Mesenchymal stem cell (in vitro differentiated cells and primary cell): ENCODE measurements around the gene NDUFS4.
"Not testable (repeated sequence)": the region's sequence is repeated elsewhere in the genome, so short reads cannot be mapped to it uniquely, and the experiment has no call there.

Experiments
- DNase-seq: peaks from one replicate; pipeline ENCODE4 v3.0.0-alpha.2; 2013
- H2AFZ ChIP-seq: one replicate; pipeline ENCODE4 v1.6.1; 2013; ENCODE audit warnings: low read depth, mild to moderate bottlenecking, control low read depth, inconsistent platforms, low read length, moderate library complexity
- H2AK5ac ChIP-seq: 2 replicates; pipeline ENCODE4 v1.6.1; 2013; ENCODE audit warnings: low read length, moderate library complexity, mild to moderate bottlenecking, inconsistent platforms; ENCODE audit not compliant: severe bottlenecking
- H2BK120ac ChIP-seq: one replicate; pipeline ENCODE4 v1.6.1; 2013; ENCODE audit warnings: low read depth, mild to moderate bottlenecking, inconsistent platforms, low read length, moderate library complexity
- H2BK12ac ChIP-seq, 2 experiments: one replicate each; pipeline ENCODE4 v1.6.1; 2013; ENCODE audit warnings: inconsistent platforms in 2 of 2, low read length in 2 of 2, mild to moderate bottlenecking in 2 of 2, moderate library complexity in 2 of 2, control low read depth in 1 of 2
- H2BK15ac ChIP-seq: one replicate; pipeline ENCODE4 v1.6.1; 2013; ENCODE audit warnings: mild to moderate bottlenecking, low read depth, inconsistent platforms; ENCODE audit not compliant: poor library complexity, severe bottlenecking
- H2BK5ac ChIP-seq: 2 replicates; pipeline ENCODE4 v1.6.1; 2013; ENCODE audit warnings: low read depth, mild to moderate bottlenecking, low read length, control low read depth, inconsistent platforms; ENCODE audit not compliant: poor library complexity, severe bottlenecking
- H3K14ac ChIP-seq, 2 experiments: one replicate each; pipeline ENCODE4 v1.6.1; 2013; ENCODE audit warnings: inconsistent platforms in 2 of 2, low read length in 2 of 2, control low read depth in 1 of 2, mild to moderate bottlenecking in 1 of 2, moderate library complexity in 1 of 2
- H3K18ac ChIP-seq, 2 experiments: one replicate each; pipeline ENCODE4 v1.6.1; 2013; ENCODE audit warnings: inconsistent platforms in 2 of 2, low read length in 2 of 2, control low read depth in 1 of 2, low read depth in 1 of 2, mild to moderate bottlenecking in 1 of 2
- H3K23ac ChIP-seq, 2 experiments: one replicate each; pipeline ENCODE4 v1.6.1; 2013; ENCODE audit warnings: inconsistent platforms in 2 of 2, low read length in 2 of 2, mild to moderate bottlenecking in 2 of 2, moderate library complexity in 2 of 2, control low read depth in 1 of 2
- H3K27ac ChIP-seq: 2 replicates; pipeline ENCODE4 v1.5.1; 2013; ENCODE audit warnings: mild to moderate bottlenecking, moderate library complexity, low read length, control low read depth, inconsistent platforms; ENCODE audit not compliant: poor library complexity, severe bottlenecking
- H3K27me3 ChIP-seq, 2 experiments: 2 replicates each; pipeline versions ENCODE4 v1.6.1 to v1.7.0; 2013; ENCODE audit warnings: low read length in 2 of 2, mild to moderate bottlenecking in 2 of 2, moderate library complexity in 2 of 2, control low read depth in 1 of 2, inconsistent platforms in 1 of 2; ENCODE audit not compliant: control insufficient read depth in 1 of 2, insufficient read depth in 1 of 2
- H3K36me3 ChIP-seq, 2 experiments: 2 replicates each; pipeline versions ENCODE4 v1.6.1 to v1.7.0; 2013; ENCODE audit warnings: low read length in 2 of 2, control low read depth in 1 of 2, inconsistent platforms in 1 of 2, low read depth in 1 of 2, mild to moderate bottlenecking in 1 of 2; ENCODE audit not compliant: insufficient read depth in 2 of 2, control insufficient read depth in 1 of 2
- H3K4ac ChIP-seq, 2 experiments: one replicate each; pipeline ENCODE4 v1.6.1; 2013; ENCODE audit warnings: inconsistent platforms in 2 of 2, low read length in 2 of 2, mild to moderate bottlenecking in 2 of 2, moderate library complexity in 2 of 2, control low read depth in 1 of 2, low read depth in 1 of 2
- H3K4me1 ChIP-seq: 2 replicates; pipeline ENCODE4 v1.6.1; 2013; ENCODE audit warnings: low read depth, low read length, control low read depth; ENCODE audit not compliant: control insufficient read depth, insufficient read depth
- H3K4me2 ChIP-seq: 2 replicates; pipeline ENCODE4 v1.6.1; 2013; ENCODE audit warnings: low read length, mild to moderate bottlenecking, inconsistent platforms; ENCODE audit not compliant: poor library complexity, severe bottlenecking
- H3K4me3 ChIP-seq, 2 experiments: 2 replicates each; pipeline versions ENCODE4 v1.5.1 to v1.7.0; 2013; ENCODE audit warnings: low read length in 2 of 2, mild to moderate bottlenecking in 2 of 2, control low read depth in 1 of 2, low read depth in 1 of 2; ENCODE audit not compliant: insufficient read depth in 1 of 2
- H3K79me1 ChIP-seq: replicated peaks from 2 replicates; pipeline ENCODE4 v1.6.1; 2013; ENCODE audit warnings: mild to moderate bottlenecking, control low read depth, low read length, inconsistent platforms; ENCODE audit not compliant: poor library complexity, severe bottlenecking
- H3K9ac ChIP-seq: 2 replicates; pipeline ENCODE4 v1.7.0; 2013; ENCODE audit warnings: mild to moderate bottlenecking, low read length, moderate library complexity
- H3K9me3 ChIP-seq: 2 replicates; pipeline ENCODE4 v1.7.0; 2013; ENCODE audit warnings: mild to moderate bottlenecking, low read length; ENCODE audit not compliant: control insufficient read depth
- H4K8ac ChIP-seq: one replicate; pipeline ENCODE4 v1.6.1; 2013; ENCODE audit warnings: inconsistent platforms, mild to moderate bottlenecking, low read length, moderate library complexity
- H4K91ac ChIP-seq: one replicate; pipeline ENCODE4 v1.6.1; 2013; ENCODE audit warnings: mild to moderate bottlenecking, low read length, inconsistent platforms
- WGBS: methylation state at CpG from one replicate; pipeline ENCODE4 v1.1.7; 2013; ENCODE audit warnings: mixed read lengths; 5-methylcytosine and 5-hydroxymethylcytosine counted together

The NDUFS4 gene

DNA sequence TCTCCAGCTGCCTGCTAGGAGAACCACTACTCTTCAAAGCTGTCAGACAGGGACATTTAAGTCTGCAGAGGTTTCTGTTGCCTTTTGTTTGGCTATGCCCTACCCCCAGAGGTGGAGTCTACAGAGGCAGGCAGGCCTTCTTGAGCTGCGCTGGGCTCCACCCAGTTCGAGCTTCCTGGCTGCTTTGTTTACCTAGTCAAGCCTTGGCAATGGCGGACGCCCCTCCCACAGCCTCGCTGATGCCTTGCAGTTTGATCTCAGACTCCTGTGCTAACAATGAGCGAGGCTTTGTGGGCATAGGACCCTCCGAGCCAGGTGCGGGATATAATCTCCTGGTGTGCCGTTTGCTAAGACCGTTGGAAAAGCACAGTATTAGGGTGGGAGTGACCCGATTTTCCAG lies 104.9 kb downstream of the NDUFS4 start:
- H2AK5ac ChIP-seq, H3K4me2 ChIP-seq, H2BK12ac ChIP-seq, H2BK15ac ChIP-seq, H3K23ac ChIP-seq, H2AFZ ChIP-seq, H3K4ac ChIP-seq, H3K27ac ChIP-seq, H4K91ac ChIP-seq, H3K14ac ChIP-seq, H3K9ac ChIP-seq, H3K9me3 ChIP-seq, H3K79me1 ChIP-seq, H3K4me1 ChIP-seq, DNase-seq, H3K27me3 ChIP-seq, H2BK5ac ChIP-seq, H3K4me3 ChIP-seq, H3K18ac ChIP-seq, H4K8ac ChIP-seq, H2BK120ac ChIP-seq: not testable (repeated sequence)
- peaks cover 5 to 23% of the 10 kb centered on the region in 2 experiments for H3K36me3 ChIP-seq
- 91% methylated on average over 5 of the region's 11 CpGs for WGBS

DNA sequence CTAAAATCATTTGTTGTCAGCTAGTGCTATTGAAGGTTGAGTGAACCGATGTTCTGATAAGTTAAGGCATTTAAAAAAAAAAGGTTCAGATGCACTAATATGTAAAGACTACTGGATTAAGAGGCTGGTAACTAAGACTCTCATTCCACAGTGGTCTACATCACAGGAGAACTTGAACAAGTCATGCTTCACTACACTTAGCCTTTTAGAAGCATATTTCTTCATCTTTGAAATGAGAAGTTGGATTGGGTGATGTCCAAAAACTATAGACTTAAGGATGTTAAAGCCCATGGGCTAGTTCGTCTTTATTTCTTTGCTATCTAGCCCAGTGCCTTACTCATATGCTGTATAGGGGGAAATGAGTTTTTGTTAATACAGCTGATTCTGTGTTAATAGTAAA lies 107.2 kb downstream of the NDUFS4 start:
- no peak overlapping the region for H2BK5ac ChIP-seq
- no peak overlapping the region for H3K14ac ChIP-seq
- H4K91ac ChIP-seq = no peak overlapping the region
- no peaks in the 10 kb centered on the region for H3K9me3 ChIP-seq
- no peak overlapping the region for H2BK12ac ChIP-seq
- H3K4me2 ChIP-seq = no peak overlapping the region
- no peaks in the 10 kb centered on the region for H3K79me1 ChIP-seq
- no peak overlapping the region for H3K9ac ChIP-seq
- H4K8ac ChIP-seq = no peak overlapping the region
- no peak for DNase-seq
- no peak overlapping the region for H3K4ac ChIP-seq
- no peak overlapping the region for H2BK120ac ChIP-seq
- H2AFZ ChIP-seq = no peak overlapping the region
- no peaks in the 10 kb centered on the region for H3K4me1 ChIP-seq
- H2AK5ac ChIP-seq = no peak overlapping the region
- H3K27ac ChIP-seq = no peak overlapping the region
- peaks cover 5 to 26% of the 10 kb centered on the region in 2 experiments for H3K36me3 ChIP-seq
- no peaks in the 10 kb centered on the region for H3K27me3 ChIP-seq
- H2BK15ac ChIP-seq = no peak overlapping the region
- H3K18ac ChIP-seq = no peak overlapping the region
- H3K23ac ChIP-seq = no peak overlapping the region
- WGBS = 89% methylated on average over 1 of the region's 2 CpGs
- H3K4me3 ChIP-seq = no peak overlapping the region

- Histone ChIP-seq H3K4me1 (no peaks in the 10 kb centered on the region), H2BK12ac (no peak overlapping the region), H4K91ac (no peak overlapping the region), H2BK120ac (no peak overlapping the region), H3K79me1 (no peaks in the 10 kb centered on the region), H3K4me3 (no peak overlapping the region), H3K4me2 (no peak overlapping the region), H3K9ac (no peak overlapping the region), H3K27ac (no peak overlapping the region), H3K36me3 (peaks cover 0 to 19% of the 10 kb centered on the region in 2 experiments), H3K14ac (no peak overlapping the region), H3K18ac (no peak overlapping the region), H2AFZ (no peak overlapping the region), H2AK5ac (no peak overlapping the region), H2BK15ac (no peak overlapping the region), H4K8ac (no peak overlapping the region), H3K4ac (no peak overlapping the region), H2BK5ac (no peak overlapping the region), H3K27me3 (no peaks in the 10 kb centered on the region), H3K23ac (no peak overlapping the region), H3K9me3 (no peaks in the 10 kb centered on the region)
- no CpG with 5 or more reads among the region's 3 CpGs for WGBS
- DNase-seq = no peak
These were observed 111.0 kb downstream of the NDUFS4 start for GRCh38 chr5:53671447-53671846.

DNA sequence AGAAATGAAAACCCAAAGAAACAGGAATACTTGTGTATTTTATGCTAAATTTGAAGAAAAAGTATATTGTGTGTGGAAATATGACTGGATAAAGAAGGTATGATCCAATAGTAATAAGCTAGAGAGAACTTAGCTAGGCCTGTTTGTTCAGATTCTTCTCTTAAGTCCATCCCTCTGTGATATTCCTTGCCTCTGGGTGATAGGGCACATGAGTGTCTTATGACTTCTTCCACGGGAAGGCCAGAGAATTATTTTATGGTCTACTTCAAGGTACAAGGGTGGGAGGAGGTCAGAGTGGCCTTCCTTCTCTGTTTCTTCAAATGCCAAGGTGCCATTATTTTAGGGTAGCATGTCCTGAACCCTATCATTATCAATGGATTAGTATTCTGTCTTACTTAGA lies 113.7 kb downstream of the NDUFS4 start:
- WGBS = 100% methylated on average over 1 of the region's 1 CpG
- no peak overlapping the region for H2AK5ac ChIP-seq
- no peak overlapping the region for H2BK5ac ChIP-seq
- no peak overlapping the region for H2BK12ac ChIP-seq
- H3K79me1 ChIP-seq = no peaks in the 10 kb centered on the region
- H3K36me3 ChIP-seq = peaks cover 0 to 15% of the 10 kb centered on the region in 2 experiments
- H2AFZ ChIP-seq = no peak overlapping the region
- no peaks in the 10 kb centered on the region for H3K27me3 ChIP-seq
- H3K4me2 ChIP-seq = no peak overlapping the region
- H3K4ac ChIP-seq = no peak overlapping the region
- no peak for DNase-seq
- H3K9ac ChIP-seq = no peak overlapping the region
- no peak overlapping the region for H3K18ac ChIP-seq
- H4K91ac ChIP-seq = no peak overlapping the region
- no peak overlapping the region for H4K8ac ChIP-seq
- H3K9me3 ChIP-seq = no peaks in the 10 kb centered on the region
- H3K4me1 ChIP-seq = no peaks in the 10 kb centered on the region
- no peak overlapping the region for H3K14ac ChIP-seq
- no peak overlapping the region for H3K27ac ChIP-seq
- no peak overlapping the region for H2BK120ac ChIP-seq
- no peak overlapping the region for H3K23ac ChIP-seq
- no peak overlapping the region for H3K4me3 ChIP-seq
- no peak overlapping the region for H2BK15ac ChIP-seq
